Stomach (tissue), 4 donors: Measurements from ENCODE around the gene PPARA.
A peak's percentile ranks its signal among the peaks of the same experiment; 100 is the strongest.

Source experiments
- CTCF ChIP-seq, 7 experiments: fragments of 450-650 bp in 4 of 7; fragments of 200-600 bp in 3 of 7; sonication (generic) in 3 of 7; IDR thresholded peaks; one replicate each; pipeline ENCODE4 v1.5.1; 2016 to 2019; ENCODE audit warnings: antibody characterized with exemption in 7 of 7, control low read depth in 2 of 7, mild to moderate bottlenecking in 1 of 7
- EP300 ChIP-seq: sonication (generic); formaldehyde crosslinking; IDR thresholded peaks from one replicate; pipeline ENCODE4 v1.6.1; 2017; ENCODE audit warnings: antibody characterized with exemption
- POLR2A ChIP-seq, 4 donors: fragments of 450-650 bp; IDR thresholded peaks; one replicate each; pipeline ENCODE4 v1.6.1; 2016; ENCODE audit warnings: antibody characterized with exemption in 4 of 4, control low read depth in 2 of 4, mild to moderate bottlenecking in 1 of 4, moderate library complexity in 1 of 4
- POLR2AphosphoS5 ChIP-seq, 3 donors: sonication (generic); formaldehyde crosslinking; IDR thresholded peaks; one replicate each; pipeline ENCODE4 v1.6.1; 2016; ENCODE audit warnings: antibody characterized with exemption in 3 of 3

DNA sequence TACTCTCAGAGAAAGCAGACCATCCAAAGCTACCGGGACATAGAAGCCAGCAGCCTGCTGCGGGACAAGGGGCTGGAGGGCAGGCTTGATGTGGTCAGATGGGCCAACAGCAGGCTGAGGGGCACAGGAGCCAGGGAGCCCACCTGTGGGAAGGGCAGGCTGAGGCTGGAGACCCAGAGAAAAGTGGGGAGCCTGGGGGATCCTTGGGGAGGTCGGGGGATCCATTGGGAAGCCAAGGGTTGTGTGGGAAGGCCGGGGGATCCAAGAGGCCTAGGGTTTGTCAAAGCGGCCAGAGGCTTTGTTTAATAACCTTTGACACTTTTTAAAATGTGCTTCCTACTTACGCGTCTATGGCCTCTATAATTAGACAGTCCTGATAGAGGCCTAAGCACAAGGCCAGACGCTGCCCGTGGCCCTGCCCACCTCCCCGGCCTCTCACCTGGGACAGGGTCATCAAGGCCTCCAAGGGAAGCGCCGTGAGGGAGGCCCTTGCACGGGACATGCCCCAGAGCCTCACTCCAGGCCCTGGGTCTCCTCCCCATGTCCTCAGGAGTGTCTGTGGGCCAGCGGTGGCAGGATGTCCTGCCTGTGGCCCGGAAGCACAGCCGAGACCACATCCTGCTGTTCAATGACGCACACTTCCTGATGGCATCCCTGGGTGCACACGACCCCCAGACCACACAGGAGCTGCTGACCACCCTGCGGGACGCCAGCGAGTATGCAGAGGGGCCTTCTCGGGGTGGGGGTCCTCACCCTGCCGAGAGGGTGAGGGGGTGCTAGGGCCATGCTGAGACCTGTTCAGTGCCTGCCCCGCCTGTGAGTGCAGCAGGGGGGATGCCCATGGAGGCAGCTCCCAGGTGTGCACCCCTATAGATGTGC lies 137.8 kb downstream of the PPARA start:
- no peak for TF ChIP-seq CTCF (IDR thresholded peaks at IDR 0.05)
- no peak for TF ChIP-seq POLR2A (IDR thresholded peaks at IDR 0.05)
- no peak for TF ChIP-seq EP300
- TF ChIP-seq POLR2AphosphoS5 (IDR thresholded peaks at IDR 0.05) = peak in 2 of 3 donors; percentile 39 to 66
